NCI-H774 (cell line): ENCODE measurements around the gene TANC2.
A peak's percentile ranks its signal among the peaks of the same experiment; 100 is the strongest.

Source experiments
- DNase-seq: peaks from one replicate; lab custom pipeline; 2025; lab: John Stamatoyannopoulos, UW

The TANC2 gene

GRCh38 chr17:62965686-62966425, at the start of gene TANC2:
Gene TANC2, plus strand, starts transcription at chr17:62966235. Its CDS starts 43,325 bp downstream, at chr17:63009560.
- peak; percentile 88 for DNase-seq

GRCh38 chr17:62916684-62917571, 49.1 kb upstream of the TANC2 start:
- no peak for DNase-seq

DNA sequence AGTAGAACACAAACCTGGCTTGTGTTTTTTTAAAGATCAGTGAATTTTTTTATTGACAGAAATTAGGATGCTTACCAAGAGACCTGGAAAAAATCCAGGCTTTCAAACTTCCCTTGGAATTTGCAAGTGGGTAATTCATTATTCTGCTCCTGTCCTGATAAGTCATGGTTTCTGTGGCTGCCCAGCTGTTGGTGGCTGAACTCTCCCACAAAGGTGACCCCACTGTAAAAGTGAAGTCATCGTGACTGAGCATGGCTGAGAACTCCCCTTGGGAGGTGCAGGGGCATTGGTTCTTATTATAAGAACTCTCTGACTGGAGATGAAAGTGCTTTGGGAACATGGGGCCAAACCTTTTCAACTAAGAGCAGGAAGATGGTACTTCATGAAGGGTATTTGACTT, 46.6 kb upstream of the TANC2 start:
- DNase-seq: no peak

GRCh38 chr17:62920300-62920699, 45.7 kb upstream of the TANC2 start:
- no peak for DNase-seq

GRCh38 chr17:62921817-62922216, 44.2 kb upstream of the TANC2 start:
- no peak for DNase-seq

- DNase-seq: no peak
Measured at GRCh38 chr17:62923258-62924150, 42.5 kb upstream of the TANC2 start.

GRCh38 chr17:62925267-62925836, 40.7 kb upstream of the TANC2 start:
- DNase-seq: no peak

DNA sequence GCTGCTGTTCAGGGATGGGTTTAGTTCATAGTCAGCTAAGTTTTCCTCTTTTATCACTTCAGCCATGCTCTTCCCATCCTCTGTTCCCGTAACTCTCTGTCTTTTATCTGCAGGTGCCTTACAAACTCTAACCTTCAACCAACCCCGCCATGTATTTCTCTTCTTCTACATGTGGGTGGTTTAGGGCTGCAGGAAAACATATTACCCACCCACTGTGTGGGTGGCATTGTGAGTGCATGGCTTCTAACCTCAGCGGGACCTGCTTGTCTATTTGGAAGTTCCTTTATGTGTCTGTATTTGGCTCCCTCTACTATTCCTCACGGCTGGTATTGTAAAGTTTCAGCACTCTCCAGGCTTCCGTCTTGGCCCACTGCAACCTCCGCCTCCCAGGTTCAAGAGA, 39.0 kb upstream of the TANC2 start:
- no peak for DNase-seq

DNA sequence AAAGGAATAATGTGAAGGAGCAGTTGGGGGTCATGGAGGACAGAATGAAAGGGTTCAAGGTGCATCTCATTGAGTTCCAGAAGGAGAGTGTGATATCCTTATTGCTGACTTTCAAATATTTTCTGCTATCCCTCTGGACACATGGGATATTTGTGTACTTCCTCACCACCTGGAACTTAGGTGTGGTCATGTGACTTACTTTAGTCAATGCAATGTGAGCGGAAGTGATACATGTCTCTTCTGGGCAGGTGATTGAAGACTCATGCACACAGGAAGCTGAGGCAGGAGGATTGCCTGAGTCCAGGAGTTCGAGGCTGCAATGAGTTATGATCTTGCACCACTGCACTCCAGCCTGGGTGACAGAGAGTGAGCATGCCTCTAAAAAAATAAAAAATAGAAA, 36.7 kb upstream of the TANC2 start:
- no peak for DNase-seq

DNA sequence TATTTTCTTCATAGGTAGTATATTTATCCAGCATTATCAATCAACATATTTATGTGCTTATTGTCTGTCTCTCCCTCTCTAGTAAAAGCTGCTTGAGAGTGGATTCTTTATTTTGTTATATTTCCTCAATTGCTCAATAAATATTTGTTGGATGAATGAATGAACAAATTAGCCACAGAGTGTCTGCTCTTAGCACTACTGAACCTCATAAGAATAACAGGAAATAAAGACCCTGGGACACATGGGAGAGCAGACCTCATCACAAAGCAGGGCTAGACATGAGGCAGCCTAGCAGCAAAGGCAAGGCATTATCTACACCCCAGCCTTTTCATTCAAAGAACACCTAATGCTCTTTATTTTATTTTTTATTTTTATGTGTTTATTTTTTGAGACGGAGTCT, 34.9 kb upstream of the TANC2 start:
- no peak for DNase-seq

GRCh38 chr17:62933501-62934385, 32.3 kb upstream of the TANC2 start:
- peak; percentile 29 for DNase-seq

DNA sequence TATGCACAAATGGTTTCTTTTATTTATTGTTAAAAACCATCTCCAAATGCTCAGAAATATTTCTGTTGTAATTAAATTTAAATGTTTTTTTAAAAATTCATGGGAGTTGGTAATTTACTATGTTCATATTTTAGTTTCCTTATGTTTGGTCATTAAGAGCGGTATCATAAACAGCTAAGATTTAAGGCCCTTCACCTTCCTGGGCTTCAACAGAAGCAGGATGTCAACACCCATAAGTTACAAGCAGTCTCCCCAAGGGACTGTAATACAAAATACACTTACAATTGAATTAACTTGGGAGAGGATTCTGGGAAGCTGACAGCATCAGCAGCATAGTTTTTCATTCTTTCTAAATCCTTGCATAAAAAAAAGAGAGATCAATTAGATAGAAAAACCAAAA, 30.9 kb upstream of the TANC2 start:
- no peak for DNase-seq

- no peak for DNase-seq
Measured at GRCh38 chr17:62935523-62935922, 30.5 kb upstream of the TANC2 start.

DNA sequence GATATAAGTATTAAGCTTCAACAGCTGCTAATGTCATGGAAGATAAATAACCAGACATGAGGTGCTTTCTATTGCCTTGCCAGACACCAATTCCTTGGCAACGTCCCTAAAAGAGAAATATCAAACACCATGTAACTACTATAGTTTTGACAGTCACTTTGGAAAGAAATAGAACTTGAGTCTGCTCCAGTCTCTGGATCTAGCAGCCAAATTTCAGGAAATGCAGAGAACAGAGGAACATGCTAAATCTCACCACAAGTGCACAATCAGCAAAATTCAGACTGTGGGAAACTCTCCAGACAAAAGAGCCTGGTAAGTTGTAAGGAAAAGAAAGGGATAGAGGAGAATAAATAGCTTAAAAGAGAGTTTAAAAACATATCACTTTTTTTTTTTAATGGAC, 28.4 kb upstream of the TANC2 start:
- no peak for DNase-seq

DNA sequence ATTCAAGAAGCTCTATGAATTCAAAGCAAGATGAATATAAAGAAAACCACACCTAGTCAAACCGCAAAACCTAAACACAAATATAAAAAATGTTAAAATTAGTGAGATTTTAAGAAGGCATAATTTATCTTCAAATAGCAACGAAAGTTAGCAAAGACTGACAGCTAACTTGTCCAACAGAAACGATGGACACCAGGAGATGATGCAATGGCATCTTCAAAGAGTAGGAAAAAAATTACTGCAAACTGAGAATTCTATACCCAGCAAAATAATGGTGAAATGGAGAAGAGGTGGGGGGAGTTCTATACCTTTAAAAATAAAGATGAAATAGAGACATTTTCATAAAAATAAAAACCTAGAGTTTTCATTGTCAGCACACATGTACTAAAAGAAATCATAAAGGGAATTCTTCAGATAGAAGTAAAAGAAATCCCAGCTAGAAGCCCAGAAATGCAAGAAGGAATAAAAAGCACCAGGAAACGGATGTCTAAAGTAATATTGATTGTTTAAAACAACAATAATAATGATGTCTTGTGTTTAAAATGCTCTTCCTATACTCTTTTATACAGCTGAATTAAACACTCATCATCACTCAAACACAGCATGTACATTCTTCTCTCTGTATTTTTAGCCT, 24.6 kb upstream of the TANC2 start:
- no peak for DNase-seq

DNA sequence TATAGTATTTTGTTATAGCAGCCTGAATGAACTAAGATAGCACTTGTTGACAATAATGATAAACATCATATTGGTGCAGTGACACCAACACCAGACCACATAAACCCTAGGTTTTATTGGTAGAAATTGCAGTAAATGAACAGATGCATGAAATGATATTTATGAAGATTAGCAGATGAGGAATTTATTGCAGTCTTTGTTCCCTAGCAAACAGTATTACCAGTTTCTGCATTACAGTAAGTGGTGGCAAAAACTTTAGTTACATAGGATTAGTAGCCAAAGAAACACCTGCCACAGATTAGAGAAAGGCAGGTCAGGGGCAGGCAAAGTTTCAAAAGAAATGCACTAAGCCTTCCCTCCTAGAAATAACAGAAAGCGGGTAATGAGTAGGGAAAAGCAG, 17.7 kb upstream of the TANC2 start:
- DNase-seq: no peak

DNA sequence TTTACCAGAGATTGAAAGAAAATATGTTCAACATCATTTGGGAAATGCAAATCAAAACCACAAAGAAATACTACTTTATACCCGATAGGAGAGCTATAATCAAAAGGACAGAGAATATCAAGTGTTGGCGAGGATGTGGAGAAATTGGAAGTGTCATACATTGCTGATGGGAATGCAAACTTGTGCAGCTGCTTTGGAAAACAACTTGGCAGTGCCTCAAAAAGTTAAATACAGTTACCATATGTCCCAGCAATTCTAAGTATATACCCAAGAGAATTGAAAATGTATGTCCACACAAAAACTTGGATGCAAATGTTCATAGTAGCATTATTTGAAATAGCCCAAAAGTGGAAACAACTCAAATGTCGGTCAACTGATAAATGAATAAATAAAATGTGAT, 17.0 kb upstream of the TANC2 start:
- no peak for DNase-seq

DNA sequence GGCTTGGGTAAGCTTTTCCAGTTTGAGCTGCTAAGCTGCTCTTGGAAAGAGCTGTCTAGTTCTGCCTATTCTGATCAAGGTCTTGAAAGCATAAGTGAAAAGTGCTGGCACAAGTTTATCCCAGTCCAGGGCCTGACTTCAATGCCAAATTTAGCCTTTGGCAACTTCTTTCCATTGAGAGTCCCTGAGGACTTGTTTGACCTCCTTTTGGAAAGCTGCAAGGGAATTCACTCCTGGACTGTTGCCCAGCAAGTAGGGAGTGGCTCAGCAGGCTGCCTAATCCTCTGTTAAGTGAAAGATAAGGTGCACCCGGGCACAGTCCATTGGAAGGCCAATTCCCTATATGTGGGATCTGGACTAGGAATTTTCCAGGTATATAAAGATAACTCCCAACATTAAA, 16.0 kb upstream of the TANC2 start:
- DNase-seq: no peak

GRCh38 chr17:62955841-62956352, 10.1 kb upstream of the TANC2 start:
- no peak for DNase-seq

DNA sequence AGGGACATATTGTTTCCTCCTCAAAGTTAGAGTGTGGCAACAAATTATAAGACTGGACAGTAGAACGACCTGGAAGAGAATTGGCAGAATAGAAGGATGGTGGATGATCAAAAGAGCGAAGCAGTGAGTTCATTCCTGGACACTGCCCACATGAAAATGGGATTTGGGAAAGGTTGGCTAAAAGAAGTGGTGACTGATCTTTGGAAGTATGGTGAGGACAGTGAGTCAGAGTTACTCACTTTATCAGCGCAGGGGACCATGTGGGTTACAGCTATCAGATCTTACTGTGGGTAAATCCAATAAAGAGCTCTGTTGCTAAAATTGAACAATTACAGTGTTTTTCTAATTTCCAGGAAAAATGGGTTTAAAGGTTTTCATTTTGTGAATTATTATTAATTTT, 2.7 kb upstream of the TANC2 start:
- DNase-seq: no peak
